Measurements from ENCODE around the gene ZNF831.

Gene ZNF831

DNA sequence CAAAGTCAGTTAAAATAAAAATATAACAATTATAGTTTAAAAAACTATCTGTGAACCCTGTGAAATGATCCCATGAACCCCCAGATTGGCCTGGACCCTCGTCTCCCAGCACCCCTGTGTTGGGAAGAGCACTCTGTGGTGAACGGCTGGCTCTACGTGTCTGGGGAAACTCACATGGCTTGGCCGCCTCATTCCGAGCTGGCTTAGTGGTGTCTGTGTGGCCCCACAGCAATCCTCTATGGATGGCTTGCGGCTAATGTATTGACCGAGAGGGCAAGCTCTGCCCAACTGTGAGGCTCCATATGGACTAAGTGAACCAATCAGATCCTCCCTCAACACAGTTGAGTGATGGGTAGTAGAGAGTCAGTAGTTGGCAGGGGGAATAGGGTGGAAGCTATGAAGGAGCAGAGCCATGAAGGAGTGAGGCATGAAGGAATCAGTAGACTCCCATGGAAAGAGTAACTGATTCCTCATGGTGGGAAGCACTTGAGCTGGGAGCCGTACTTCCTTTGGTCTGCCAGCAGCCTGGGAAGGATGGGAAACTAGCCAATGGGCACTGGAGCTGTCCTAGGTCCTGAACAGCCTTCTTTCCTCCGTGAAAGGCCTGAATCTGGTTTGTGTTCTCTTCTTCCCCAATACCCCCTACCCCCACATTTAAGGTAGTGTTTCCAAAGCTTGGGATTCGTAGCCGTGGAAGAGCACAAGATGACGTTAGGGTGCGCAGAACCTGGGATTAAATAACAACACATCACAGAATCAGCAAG lies 21.6 kb upstream of the ZNF831 start:
- DNase-seq, result peak; percentile 46

DNA sequence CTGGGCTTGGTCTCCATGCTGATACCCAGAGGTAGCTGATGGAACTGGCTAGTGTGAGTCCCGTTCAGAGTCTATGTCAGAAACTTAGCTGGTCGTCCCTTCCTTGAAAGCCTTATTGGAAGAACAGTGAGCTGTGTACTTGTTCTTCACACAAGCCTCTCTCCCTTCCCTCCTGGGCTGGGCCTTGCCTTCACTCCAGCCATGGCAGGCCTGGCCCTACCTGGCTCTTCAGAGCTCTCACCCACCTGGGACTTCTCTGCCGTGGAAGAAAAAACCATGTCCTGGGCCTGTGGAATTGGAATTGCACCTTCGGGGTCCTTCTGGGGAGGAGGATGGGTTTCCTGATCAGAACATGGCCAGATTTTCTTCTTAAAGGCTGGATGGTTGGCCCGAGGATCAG lies 20.3 kb upstream of the ZNF831 start:
- DNase-seq, result no peak

DNA sequence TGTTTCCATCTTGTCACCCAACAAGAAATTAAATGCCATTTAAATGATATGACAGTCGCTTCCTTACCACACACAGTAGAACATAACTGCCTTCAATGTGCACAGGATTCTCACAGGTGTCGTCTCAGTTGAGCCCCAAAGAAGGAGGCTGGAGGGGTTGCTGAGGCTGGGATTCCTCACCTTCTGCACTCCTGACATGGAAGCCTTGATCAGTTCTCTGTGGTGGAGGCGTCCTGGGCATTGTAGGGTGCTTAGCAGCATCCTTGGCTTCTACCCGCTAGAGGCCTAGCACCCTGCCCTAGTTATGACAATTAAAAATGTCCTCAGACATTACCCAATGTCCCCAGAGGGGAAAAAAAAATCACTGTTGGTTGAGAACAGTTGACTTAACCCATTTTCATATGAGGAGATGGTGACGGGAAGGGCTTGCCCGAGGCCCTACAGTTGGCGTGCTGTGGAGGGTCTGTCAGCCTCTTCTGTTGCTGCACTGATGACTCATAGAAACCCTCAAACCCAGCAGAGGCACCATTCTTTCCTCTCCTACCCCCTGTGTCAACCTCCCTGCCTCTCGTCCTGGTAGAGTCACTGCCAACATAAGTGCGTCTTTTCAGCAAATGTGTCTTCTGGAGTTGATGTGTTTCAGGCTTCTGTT lies 19.3 kb upstream of the ZNF831 start:
- DNase-seq, result no peak

DNA sequence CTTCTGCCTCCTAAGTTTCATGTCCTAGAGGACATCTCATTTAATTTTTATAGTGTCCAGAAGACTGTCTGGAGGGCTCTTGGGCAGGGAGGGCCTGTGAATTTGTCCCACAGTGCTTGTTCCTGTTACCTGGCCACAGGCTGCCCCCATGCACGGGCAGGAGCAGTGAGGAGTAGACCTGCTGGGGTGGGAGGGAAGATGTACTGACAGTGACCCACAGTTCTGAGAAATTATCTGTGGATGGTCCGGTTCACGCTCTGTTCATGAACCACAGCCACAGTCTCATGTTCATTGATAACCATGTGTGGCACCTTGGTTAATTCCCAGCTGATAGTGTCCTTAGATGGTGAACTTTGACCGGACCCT lies 18.8 kb upstream of the ZNF831 start:
- DNase-seq, result no peak

DNA sequence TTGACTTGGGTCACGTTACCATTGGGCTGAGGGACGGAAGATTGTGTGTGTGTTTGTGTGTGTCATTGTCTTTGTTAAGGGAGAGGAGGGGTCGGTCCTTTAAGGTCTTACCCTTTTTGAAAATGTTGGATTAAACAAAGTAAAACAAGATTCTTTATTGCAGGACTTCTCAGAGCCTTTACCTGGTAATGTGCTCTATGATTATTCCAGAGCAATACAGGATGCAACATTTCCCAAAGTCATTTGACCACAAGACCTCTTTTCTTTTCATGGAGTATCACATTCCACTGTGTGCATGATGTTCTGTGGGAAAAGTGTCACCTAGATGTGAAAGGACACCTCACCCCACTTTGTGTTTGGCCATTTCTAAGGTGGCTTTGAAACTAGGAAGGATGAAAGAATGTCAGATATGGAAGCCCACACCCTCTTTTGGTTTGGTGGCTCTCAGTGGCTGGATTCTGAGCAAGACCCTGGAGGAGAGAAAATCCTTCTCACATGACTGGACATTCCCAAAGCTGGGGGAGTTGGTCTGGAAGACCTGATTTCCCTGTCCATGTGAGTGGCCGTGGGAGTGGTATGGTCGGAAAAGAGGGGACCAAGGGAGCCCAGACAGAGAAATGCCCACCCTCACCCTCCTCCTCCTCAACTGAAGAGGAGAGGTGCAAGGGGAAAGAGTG lies 18.2 kb upstream of the ZNF831 start:
- no peak for DNase-seq

DNA sequence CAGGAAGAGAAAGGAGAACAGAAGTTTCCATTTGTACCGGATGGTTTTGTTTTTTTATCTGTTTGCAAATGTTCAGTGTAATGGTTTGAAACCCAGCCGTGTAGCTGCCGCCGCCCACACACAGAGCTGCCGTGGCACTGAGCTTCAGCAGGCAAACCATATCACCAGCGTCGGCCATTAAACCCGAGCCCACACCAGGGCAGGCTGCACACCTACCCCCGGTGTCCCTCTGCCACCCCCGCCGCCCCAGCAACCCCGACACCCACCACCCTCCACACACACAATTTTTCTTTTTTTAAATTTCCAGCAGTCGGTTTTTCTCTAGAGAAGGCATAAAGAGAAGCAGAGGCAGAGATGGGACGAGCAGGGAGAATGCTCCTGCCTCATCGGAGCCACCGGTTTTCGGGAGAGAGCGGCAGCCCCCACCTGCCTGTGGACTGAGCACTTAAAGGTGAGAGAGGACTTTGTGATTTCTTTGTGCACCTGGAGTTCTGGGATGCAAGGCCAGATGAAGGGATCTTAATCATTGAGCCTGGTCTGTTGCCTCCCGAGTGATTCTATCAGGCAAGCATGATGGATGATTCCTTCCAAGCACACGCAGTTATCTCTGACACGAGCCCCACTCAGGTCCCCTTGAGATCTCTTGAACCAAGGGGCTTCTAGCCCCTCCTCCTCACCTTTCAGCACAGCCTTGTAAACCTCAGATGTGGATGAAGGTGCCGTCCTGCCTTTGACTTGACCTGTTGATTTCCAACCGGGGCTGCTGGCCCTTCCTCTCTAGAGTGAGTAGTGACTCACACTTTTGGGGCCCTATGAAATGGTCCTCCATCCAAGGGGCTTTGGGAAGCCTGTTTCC lies 17.5 kb upstream of the ZNF831 start:
- no peak for DNase-seq

DNA sequence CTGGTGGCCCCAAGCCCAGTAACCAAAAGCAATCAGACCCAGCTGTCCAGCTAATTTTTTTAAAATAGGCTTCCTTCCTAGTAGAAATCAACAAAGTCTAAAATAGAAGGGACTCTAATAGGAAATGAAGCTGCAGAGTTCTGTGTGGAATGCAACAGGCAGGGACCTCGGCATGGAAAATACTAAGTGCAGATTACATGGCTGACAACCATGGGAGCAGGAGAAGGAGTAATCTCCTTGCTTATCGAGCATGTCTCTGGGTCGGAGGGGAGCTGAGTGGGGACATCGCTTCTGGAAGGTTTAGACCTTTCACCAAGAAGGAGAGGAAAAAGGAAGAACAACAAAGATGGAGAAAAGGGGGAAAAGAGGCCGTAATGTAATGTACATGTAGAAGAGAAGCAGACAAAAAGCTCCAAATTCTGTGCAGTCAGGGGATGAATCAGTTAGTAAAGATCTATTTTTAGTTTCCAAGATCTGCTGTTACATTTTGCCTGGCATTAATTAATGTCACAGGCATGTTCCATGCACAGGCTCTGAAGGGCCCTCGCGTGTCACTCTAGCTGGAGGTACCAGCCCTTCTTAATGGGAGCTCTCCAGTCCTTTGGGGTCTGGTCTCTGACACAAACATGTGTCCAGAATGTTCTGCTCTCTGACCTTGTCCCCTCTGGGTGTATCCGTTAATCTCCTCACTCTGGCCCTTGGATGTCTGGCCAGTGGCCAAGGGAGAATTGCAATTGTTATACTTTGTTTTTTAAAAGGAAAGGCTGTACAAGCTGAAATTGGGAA lies 16.6 kb upstream of the ZNF831 start:
- no peak for DNase-seq

DNA sequence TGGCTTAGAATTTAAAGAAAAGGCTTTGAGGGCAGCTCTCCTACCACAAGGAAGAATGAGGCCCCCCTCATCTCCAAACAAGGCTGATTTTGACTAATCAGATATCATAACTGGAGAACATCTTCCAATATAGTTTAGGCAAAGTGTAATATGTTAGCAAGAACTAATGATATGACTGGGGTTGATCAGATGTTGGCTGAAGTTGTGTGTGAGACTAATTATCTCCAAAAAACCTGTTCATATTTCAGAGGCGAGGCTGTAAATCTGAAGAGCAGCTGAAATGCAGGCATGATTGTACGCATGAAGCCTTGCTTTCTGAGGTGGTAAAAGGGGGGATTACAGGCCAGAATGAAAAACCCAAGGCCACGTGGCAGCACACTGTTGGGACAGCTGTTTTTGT lies 16.0 kb upstream of the ZNF831 start:
- no peak for DNase-seq

DNA sequence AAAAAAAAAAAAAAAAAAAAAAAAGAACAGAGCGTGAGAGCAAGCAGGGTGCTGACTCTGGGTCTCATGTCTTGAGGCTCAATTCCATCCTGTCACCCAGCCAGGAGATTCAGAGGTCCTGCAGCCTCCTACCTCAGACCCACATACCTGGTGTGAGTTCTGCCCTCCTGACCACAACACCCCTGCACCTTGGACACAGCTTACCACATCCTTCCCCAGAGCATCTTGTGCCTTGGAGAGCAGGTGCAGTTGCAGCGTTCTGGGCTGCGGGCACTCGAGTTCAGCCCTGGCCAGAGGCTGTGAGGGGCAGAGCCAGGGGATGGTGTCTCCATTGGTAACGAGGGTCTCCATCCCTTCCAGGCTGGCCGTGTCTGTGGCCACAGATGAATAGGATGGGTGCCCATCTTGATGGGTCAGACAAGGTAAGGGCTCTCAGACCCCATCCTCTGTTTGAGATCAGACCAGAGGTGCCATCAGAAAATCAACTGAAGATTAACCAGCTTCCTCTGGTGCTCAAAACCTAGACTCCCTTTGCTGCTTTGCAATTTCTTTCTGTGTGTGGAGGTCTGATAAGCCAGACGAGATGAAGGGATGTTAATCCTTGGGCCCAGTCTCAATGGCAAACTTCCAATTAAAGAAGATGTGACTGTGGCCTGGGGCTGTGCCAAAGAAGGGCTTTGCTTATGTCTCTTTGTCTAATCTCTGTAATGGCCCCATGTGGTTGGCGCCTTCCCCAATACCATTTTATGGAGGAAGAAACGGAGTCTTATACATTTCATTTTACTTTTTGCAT lies 14.7 kb upstream of the ZNF831 start:
- peak; percentile 57 for DNase-seq

DNA sequence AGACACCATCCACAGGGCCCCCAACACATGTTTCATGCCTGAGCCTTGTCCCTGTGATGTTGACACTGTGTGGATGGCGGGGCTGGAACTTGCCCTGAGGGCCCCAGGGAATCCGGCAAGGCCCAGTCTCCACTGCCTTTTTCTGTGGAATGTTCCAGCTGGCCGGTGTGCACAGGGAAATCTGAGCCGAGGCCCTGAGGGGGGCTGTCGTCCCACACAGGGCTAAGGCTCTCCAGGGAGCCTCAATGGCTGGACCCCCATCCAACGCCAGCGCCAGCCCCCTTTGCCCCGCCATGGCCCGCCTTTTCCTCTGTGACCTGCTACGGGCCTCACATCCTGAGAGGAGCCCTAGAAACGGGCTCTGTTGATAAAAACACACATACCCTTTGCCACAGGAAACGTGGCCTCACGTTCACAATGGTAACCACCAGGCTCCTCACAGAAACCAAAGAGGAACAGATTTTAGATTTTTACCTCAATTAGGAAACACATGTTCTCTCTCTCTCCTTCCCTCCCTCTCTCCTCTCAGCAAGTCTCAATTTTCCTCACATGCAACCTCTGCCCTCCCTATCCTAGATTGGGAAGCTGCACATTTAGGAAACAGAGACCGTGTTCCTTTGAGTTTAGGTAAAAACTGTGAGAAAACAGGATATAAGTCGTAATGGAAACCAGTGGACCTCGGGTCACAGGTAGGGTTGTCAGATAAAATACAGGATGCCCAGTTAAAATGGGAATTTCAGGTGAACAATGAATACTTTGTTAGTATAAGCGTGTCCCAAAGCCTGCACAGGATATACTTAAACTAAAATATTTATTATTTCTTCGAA lies 13.7 kb upstream of the ZNF831 start:
- DNase-seq, result no peak

DNA sequence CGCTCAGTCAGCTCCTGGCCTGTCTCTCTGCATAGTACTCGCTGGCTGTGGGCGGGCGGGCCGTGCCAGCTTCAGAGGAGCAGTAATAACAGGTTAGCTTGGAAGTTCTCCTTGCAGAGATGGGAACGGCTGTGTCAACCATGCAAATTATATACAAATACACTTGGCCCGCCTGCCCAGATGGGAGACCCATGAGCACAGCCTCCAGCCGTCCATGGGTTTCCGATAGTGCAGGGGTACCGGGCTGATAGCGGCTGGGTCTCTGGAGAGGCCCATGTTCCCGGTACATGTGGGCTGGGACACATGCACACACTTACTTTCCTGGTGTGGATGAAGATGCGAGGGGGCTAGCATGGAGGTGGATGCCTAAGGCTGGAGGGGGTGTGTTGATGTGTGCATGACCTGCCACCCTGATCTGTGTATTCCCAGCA lies 12.8 kb upstream of the ZNF831 start:
- DNase-seq, result no peak

DNA sequence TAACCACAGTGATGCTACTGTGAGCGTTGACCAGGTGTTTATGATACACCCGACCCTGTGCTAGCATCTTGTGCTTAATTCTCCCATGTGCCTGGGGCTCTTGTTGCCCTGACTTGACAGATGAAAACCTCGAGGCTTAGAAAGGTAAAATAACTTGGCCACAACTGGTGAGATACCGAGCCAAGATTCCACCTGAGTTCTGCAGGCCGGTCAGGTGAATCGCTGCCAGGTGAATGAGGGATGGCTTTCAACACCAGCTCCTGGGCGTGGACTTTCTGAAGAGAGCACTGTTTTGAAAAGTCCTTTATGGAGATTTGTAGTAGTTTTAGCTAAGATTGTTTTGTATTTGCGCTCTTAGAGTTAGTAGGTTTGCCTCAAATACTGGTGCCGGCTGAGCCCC lies 12.2 kb upstream of the ZNF831 start:
- no peak for DNase-seq

DNA sequence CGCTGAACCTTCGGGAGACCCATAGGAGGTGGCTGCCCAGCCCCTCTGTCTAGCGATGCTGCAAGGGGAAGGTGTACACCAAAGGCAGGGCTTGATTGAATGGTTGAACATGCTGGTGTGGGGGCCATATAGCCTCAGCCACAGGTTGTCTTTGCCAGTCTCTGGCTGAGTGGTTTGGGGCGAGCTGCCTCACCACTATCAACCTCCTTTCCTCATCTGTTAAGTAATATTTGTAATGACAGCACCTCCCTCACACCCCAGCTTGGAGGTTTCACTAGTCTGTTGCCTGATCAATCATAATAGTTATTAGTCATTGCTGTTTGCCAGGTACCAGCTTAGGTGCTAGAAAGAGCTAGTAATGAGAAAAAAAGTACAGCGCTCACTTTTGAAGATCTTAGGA lies 11.8 kb upstream of the ZNF831 start:
- no peak for DNase-seq

DNA sequence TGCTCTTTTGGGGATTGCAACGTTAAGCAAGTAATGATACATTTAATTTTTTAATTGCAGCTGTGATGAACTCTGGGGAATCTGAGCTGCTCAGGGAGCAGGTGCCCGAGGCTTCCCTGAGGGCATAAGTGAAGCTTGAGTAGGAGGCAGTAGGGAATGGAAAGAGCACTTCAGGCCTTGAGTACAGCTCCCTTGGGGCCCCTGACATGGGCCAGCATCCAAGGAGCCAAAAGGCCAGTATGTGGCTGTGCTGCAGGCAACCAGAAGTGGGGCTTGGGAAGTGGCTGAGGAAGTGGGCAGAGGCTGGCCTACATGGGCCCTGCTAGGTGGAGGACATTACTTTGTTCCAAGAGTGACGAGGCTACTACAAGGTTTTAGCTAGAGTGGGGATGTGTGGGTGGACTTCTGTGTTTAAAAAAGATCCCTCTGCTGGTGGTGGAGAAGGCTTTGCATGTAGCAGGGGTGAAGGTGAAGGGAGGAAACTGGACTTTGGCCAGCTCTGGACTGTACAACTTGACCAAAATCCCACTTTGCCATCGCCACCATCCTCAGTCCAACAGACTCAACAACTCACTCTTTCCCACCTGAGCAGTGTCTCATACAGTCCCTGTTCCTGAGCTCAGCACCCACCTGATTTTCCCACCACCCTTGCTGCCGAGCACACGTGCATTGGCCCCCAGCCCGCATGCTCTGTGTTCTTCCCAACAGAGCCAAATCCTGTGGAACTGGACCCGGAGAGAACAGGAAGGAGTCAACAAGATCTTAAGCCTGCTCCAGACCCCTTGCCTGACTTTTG lies 10.9 kb upstream of the ZNF831 start:
- DNase-seq, result no peak

DNA sequence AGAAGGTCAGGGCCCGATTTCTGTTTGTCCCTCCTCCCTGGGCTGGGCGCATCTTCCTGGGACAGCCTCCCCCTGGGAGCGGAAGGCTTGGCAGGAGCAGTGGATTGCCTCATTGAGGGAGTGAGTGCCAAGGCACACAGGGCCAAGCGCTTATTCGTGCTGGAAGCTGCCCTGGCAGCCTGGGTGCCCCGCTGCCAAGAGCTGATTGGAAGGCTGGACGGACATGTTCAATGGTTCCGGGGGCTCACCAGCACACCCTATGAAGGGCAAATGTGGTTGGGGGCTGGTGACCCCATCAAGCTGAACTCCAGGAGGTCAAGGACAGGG lies 10.3 kb upstream of the ZNF831 start:
- no peak for DNase-seq

DNA sequence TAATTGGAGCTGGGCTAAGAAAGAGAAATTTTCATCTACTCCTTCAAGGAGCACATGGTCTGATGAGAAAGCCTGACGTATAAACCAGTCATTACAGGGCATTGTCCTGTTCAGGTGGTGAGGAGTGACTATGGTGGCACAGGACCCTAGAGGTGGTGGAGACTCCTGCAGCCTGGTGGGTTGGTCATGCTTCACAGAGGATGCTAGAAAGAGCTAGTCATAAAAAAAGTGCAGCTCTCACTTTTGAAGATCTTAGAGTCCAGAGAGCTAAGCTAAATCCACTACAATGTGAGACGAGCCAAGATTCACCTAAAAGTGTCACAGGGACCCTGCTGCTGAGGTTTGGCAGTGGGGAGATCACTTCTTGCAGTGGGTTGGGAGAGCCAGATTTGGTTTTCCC lies 9.8 kb upstream of the ZNF831 start:
- DNase-seq, result no peak

DNA sequence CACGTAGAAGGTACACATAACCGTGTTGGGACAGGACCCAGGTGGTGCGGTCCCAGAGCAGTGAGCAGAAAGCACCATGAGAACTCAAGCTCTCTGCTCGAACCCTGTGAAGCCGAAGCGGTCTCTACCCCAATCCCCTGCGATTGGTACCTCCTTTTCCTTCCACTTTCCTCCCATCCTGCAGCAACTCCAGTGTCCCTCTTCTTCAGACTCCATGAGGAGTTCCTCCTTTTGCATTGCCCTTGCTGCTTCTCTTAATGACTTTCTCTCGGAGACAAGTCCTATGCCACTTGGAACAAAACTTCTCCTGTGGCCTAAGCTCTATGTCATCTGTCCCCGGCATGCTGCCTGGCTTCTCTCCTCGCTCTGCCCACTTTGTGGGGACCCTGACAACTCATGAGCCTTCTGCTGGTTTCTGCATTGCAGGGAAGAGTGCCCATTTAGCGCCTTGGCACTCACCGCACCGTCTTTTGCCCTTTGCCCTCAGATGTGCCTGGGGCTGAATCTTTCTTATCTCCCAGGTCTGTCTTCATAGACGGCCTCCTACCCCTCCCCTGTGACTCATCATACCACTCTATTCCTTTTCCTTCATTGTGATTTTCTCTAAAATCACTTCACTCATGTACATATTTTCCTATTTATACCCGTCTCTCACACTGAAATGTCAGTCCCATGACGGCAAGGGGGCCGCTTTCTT lies 9.2 kb upstream of the ZNF831 start:
- DNase-seq, result no peak

DNA sequence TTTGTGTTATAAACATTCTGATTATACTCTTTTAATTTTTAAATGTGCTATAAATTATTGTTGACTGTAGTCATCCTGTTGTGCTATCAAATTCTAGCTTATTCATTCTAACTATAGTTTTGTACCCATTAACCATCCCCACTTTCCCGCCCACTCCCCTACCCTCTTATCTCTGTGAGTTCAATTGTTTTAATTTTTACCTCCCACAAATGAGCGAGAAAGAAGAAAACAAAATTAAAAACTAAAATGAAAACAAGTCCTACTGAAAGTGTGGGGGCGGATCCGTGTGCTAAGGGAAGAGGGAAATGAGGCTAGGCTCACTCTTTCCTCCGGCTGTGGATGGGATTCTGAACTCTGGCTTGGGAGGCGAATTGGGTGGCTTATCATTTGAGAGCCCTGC lies 6.6 kb upstream of the ZNF831 start:
- DNase-seq, result no peak

DNA sequence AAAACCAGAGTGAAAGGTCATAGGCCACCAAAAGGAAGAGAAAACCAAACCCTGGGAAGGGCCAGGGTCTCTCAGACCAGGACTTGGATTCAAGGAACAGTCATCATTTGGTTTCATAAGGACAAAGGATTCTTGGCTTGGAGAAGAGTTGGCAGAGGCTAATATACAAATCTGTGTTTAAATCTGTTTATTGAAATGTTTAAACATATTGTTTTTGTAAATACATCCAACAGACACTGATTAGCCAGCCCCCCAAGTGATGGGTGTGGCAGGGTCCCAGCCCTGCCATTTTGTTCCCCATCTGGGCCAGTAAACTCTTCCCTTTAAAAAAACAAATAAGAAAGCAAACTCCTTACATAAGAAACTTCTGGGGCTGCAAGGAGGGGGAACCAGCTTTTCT lies 6.1 kb upstream of the ZNF831 start:
- no peak for DNase-seq

Measured in NCI-H82 (cell line).